ENCODE results near the gene SMARCAL1. TPM values are rescaled to one million over a fixed set of nuclear protein-coding genes. Genes with fewer than 3 reads are reported as not detected.
"Not testable (repeated sequence)": the region's sequence is repeated elsewhere in the genome, so short reads cannot be mapped to it uniquely, and the experiment has no call there.

Gene SMARCAL1
- total RNA-seq, 1 experiment from 2014 or later: 3.6 TPM

- DNase-seq (ENCODE audit: low spot score): no peak
Measured at GRCh38 chr2:216501854-216502253, 89.6 kb downstream of the SMARCAL1 start.

GRCh38 chr2:216502381-216503158 lies 90.3 kb downstream of the SMARCAL1 start:
- DNase-seq (ENCODE audit: low spot score): no peak

- DNase-seq (ENCODE audit: low spot score): no peak
Measured at GRCh38 chr2:216503159-216503629, 90.9 kb downstream of the SMARCAL1 start.

- DNase-seq (ENCODE audit: low spot score): no peak
Measured at GRCh38 chr2:216503697-216504375, 91.6 kb downstream of the SMARCAL1 start.

- DNase-seq (ENCODE audit: low spot score): no peak
Measured at GRCh38 chr2:216504376-216504762, 92.1 kb downstream of the SMARCAL1 start.

- DNase-seq (ENCODE audit: low spot score): no peak
Measured at GRCh38 chr2:216505133-216506106, 93.1 kb downstream of the SMARCAL1 start.

GRCh38 chr2:216507220-216508160 lies 95.2 kb downstream of the SMARCAL1 start:
- DNase-seq (ENCODE audit: low spot score): no peak

- DNase-seq (ENCODE audit: low spot score): no peak
Measured at GRCh38 chr2:216508229-216508628, 95.9 kb downstream of the SMARCAL1 start.

GRCh38 chr2:216516730-216517350 lies 104.6 kb downstream of the SMARCAL1 start:
- peak; percentile 52 for DNase-seq (ENCODE audit: low spot score)

GRCh38 chr2:216517447-216518225 lies 105.4 kb downstream of the SMARCAL1 start:
- no peak for DNase-seq (ENCODE audit: low spot score)

GRCh38 chr2:216518566-216519119 lies 106.4 kb downstream of the SMARCAL1 start:
- DNase-seq (ENCODE audit: low spot score): not testable (repeated sequence)

GRCh38 chr2:216519154-216519762 lies 107.0 kb downstream of the SMARCAL1 start:
- peak; percentile 83 for DNase-seq (ENCODE audit: low spot score)

GRCh38 chr2:216520112-216520511 lies 107.8 kb downstream of the SMARCAL1 start:
- DNase-seq (ENCODE audit: low spot score): no peak

GRCh38 chr2:216522892-216523502 lies 110.7 kb downstream of the SMARCAL1 start:
- no peak for DNase-seq (ENCODE audit: low spot score)

- DNase-seq (ENCODE audit: low spot score): no peak
Measured at GRCh38 chr2:216525972-216526371, 113.7 kb downstream of the SMARCAL1 start.

- no peak for DNase-seq (ENCODE audit: low spot score)
Measured at GRCh38 chr2:216526939-216527338, 114.7 kb downstream of the SMARCAL1 start.

- no peak for DNase-seq (ENCODE audit: low spot score)
Measured at GRCh38 chr2:216527600-216527999, 115.3 kb downstream of the SMARCAL1 start.

GRCh38 chr2:216532562-216532961 lies 120.3 kb downstream of the SMARCAL1 start:
- no peak for DNase-seq (ENCODE audit: low spot score)

Measured in HT-29 (cell line).